Measurements from ENCODE around the gene RCAN2.

DNA sequence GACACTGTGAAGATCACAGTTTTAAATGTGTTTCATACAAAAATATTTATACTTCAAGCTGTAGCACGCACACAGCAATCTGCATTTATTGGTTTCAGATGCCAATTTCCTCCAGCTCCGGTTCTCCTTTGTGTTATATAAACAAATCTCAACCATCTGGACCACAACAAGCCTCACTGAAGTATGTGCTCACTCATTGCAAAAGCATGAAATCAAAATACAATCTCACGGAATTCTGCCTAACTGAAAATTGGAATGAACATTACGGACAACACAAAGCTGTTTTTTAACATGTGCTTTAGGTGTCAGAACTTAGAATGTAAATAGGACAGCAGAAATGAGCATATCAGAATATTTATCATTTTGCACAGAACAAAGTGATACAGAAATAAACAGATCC is 38.0 kb downstream of the RCAN2 start:
- TF ChIP-seq, protein P1, sequence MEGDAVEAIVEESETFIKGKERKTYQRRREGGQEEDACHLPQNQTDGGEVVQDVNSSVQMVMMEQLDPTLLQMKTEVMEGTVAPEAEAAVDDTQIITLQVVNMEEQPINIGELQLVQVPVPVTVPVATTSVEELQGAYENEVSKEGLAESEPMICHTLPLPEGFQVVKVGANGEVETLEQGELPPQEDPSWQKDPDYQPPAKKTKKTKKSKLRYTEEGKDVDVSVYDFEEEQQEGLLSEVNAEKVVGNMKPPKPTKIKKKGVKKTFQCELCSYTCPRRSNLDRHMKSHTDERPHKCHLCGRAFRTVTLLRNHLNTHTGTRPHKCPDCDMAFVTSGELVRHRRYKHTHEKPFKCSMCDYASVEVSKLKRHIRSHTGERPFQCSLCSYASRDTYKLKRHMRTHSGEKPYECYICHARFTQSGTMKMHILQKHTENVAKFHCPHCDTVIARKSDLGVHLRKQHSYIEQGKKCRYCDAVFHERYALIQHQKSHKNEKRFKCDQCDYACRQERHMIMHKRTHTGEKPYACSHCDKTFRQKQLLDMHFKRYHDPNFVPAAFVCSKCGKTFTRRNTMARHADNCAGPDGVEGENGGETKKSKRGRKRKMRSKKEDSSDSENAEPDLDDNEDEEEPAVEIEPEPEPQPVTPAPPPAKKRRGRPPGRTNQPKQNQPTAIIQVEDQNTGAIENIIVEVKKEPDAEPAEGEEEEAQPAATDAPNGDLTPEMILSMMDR (IDR thresholded peaks at IDR 0.05), result no peak
- TF ChIP-seq POLR2AphosphoS5 (IDR thresholded peaks at IDR 0.05; ENCODE audit: low read depth, low read length), result no peak
- TF ChIP-seq, protein P2, sequence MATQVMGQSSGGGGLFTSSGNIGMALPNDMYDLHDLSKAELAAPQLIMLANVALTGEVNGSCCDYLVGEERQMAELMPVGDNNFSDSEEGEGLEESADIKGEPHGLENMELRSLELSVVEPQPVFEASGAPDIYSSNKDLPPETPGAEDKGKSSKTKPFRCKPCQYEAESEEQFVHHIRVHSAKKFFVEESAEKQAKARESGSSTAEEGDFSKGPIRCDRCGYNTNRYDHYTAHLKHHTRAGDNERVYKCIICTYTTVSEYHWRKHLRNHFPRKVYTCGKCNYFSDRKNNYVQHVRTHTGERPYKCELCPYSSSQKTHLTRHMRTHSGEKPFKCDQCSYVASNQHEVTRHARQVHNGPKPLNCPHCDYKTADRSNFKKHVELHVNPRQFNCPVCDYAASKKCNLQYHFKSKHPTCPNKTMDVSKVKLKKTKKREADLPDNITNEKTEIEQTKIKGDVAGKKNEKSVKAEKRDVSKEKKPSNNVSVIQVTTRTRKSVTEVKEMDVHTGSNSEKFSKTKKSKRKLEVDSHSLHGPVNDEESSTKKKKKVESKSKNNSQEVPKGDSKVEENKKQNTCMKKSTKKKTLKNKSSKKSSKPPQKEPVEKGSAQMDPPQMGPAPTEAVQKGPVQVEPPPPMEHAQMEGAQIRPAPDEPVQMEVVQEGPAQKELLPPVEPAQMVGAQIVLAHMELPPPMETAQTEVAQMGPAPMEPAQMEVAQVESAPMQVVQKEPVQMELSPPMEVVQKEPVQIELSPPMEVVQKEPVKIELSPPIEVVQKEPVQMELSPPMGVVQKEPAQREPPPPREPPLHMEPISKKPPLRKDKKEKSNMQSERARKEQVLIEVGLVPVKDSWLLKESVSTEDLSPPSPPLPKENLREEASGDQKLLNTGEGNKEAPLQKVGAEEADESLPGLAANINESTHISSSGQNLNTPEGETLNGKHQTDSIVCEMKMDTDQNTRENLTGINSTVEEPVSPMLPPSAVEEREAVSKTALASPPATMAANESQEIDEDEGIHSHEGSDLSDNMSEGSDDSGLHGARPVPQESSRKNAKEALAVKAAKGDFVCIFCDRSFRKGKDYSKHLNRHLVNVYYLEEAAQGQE (IDR thresholded peaks at IDR 0.05; ENCODE audit: insufficient read depth in 1 of 2, low read depth in 2 of 2, low read length in 1 of 2), result no peak
